Ishikawa (cell line): ENCODE measurements around the gene FAM181A.

Source experiments
- CEBPB ChIP-seq: IDR thresholded peaks from 2 replicates; pipeline ENCODE4 v1.6.1; 2012
- CREB1 ChIP-seq: IDR thresholded peaks from 2 replicates; pipeline ENCODE4 v1.6.1; 2012; ENCODE audit warnings: low read depth
- EGR1 ChIP-seq: IDR thresholded peaks from 2 replicates; pipeline ENCODE4 v1.6.1; 2012
- EP300 ChIP-seq: IDR thresholded peaks from 2 replicates; pipeline ENCODE4 v1.6.1; 2012; ENCODE audit warnings: borderline replicate concordance
- FOXM1 ChIP-seq: IDR thresholded peaks from 2 replicates; pipeline ENCODE4 v1.6.1; 2012; ENCODE audit warnings: low read depth, borderline replicate concordance
- NFIC ChIP-seq: IDR thresholded peaks from 2 replicates; pipeline ENCODE4 v1.6.1; 2012
- RAD21 ChIP-seq: IDR thresholded peaks from 2 replicates; pipeline ENCODE4 v1.6.1; 2012; ENCODE audit warnings: low read depth
- TAF1 ChIP-seq: IDR thresholded peaks from 2 replicates; pipeline ENCODE4 v1.6.1; 2012; ENCODE audit warnings: low read depth, mild to moderate bottlenecking
- TCF12 ChIP-seq: IDR thresholded peaks from 2 replicates; pipeline ENCODE4 v1.6.1; 2012; ENCODE audit warnings: low read depth
- TEAD4 ChIP-seq: IDR thresholded peaks from 2 replicates; pipeline ENCODE4 v1.6.1; 2012
- YY1 ChIP-seq: IDR thresholded peaks from 2 replicates; pipeline ENCODE4 v1.6.1; 2012; ENCODE audit warnings: low read depth
- ZBTB7A ChIP-seq: IDR thresholded peaks from 2 replicates; pipeline ENCODE4 v1.6.1; 2012; ENCODE audit warnings: low read depth
- TF ChIP-seq, protein P1 (sequence below): IDR thresholded peaks from 2 replicates; pipeline ENCODE4 v1.6.1; 2012
- TF ChIP-seq, protein P2 (sequence below): IDR thresholded peaks from 2 replicates; pipeline ENCODE4 v1.6.1; 2012; ENCODE audit warnings: low read depth, mild to moderate bottlenecking
- TF ChIP-seq, protein P3 (sequence below): IDR thresholded peaks from 2 replicates; pipeline ENCODE4 v1.6.1; 2012

FAM181A gene

DNA sequence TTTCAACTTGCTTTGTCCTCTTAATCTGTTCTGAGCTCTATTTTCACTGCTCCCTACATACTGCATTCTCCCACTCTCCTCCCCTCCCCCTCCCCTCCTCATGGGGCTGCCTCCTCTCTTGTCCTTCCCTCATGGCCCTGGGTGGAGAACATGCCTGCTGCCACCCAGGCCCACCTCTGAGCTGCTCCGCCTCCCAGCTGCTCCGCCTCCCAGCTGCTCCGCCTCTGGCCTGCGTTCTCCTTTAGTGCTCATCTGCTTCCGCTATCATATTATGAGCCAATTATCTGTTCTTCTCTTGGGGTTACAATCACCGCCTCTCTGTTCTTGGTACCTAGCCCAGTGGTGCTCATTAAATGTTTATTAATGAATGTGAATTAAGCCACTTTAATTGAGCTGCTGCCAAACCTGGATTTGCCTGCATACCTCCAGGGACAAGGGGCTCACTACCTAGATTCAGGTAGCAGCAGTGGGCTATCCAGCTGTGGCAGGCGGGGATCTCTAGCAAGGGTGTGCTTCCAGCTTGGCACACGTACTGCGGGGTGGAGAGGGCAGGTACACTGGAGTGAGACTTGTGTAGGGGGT lies 32.0 kb upstream of the FAM181A start:
- TF ChIP-seq TAF1 (no peak), EP300 (no peak), CEBPB (no peak), FOXM1 (no peak), RAD21 (no peak), YY1 (no peak), CREB1 (no peak), ZBTB7A (no peak), TCF12 (no peak), NFIC (no peak), TEAD4 (no peak), EGR1 (no peak)
- TF ChIP-seq, protein P1, sequence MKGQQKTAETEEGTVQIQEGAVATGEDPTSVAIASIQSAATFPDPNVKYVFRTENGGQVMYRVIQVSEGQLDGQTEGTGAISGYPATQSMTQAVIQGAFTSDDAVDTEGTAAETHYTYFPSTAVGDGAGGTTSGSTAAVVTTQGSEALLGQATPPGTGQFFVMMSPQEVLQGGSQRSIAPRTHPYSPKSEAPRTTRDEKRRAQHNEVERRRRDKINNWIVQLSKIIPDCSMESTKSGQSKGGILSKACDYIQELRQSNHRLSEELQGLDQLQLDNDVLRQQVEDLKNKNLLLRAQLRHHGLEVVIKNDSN: no peak
- TF ChIP-seq, protein P2, sequence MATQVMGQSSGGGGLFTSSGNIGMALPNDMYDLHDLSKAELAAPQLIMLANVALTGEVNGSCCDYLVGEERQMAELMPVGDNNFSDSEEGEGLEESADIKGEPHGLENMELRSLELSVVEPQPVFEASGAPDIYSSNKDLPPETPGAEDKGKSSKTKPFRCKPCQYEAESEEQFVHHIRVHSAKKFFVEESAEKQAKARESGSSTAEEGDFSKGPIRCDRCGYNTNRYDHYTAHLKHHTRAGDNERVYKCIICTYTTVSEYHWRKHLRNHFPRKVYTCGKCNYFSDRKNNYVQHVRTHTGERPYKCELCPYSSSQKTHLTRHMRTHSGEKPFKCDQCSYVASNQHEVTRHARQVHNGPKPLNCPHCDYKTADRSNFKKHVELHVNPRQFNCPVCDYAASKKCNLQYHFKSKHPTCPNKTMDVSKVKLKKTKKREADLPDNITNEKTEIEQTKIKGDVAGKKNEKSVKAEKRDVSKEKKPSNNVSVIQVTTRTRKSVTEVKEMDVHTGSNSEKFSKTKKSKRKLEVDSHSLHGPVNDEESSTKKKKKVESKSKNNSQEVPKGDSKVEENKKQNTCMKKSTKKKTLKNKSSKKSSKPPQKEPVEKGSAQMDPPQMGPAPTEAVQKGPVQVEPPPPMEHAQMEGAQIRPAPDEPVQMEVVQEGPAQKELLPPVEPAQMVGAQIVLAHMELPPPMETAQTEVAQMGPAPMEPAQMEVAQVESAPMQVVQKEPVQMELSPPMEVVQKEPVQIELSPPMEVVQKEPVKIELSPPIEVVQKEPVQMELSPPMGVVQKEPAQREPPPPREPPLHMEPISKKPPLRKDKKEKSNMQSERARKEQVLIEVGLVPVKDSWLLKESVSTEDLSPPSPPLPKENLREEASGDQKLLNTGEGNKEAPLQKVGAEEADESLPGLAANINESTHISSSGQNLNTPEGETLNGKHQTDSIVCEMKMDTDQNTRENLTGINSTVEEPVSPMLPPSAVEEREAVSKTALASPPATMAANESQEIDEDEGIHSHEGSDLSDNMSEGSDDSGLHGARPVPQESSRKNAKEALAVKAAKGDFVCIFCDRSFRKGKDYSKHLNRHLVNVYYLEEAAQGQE: no peak
- TF ChIP-seq, protein P3, sequence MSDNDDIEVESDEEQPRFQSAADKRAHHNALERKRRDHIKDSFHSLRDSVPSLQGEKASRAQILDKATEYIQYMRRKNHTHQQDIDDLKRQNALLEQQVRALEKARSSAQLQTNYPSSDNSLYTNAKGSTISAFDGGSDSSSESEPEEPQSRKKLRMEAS: no peak

DNA sequence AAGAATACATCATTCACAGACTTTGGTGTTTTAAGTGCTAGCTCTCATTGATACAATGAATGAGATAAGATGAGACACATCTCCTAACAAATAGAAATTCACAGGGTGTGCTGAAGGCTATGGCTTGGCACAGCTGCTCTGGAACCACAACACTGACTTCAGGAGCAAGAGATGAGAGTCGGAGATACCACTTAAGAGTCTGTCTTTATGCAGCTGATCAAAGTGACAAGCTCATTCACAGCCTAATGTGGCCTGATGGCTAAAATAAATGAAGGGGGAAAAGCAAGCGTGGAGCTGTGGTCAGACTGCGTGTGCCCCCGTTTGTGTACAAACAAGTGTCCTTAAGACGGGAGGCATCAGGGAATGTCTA lies 29.7 kb upstream of the FAM181A start:
- TF ChIP-seq, protein P2: no peak
- TF ChIP-seq, protein P3: no peak
- TF ChIP-seq YY1: no peak
- no peak for TF ChIP-seq RAD21
- no peak for TF ChIP-seq NFIC
- TF ChIP-seq ZBTB7A: no peak
- TF ChIP-seq CREB1: no peak
- TF ChIP-seq, protein P1: no peak
- no peak for TF ChIP-seq FOXM1
- TF ChIP-seq TEAD4: no peak
- no peak for TF ChIP-seq TAF1
- TF ChIP-seq EGR1: no peak
- no peak for TF ChIP-seq TCF12
- TF ChIP-seq EP300: no peak
- no peak for TF ChIP-seq CEBPB

DNA sequence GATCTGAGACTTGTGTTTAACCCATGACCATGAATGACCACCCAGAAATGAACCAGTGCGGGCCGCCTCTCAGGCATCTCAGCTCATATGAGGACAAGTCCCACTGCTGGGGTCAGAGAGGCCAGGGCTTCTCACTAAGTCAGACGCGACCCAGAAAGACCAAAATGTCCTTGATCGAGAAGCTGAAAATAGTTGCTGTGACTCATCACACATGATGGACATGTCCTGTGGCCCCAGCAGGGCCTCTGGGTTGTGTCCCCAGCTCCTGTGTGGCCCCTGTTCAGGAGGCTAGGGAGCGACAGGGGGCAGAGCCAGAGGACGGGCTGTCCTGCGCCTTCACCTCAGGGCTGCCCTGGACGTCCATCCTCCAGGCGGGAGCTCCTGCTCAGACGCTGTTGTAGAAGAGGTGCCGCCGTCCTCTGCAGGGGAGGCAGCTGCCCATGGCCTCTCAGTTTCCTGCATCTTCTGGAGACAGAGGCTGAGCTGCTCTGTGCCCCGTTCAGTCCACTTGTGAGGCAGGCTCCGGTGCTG lies 29.0 kb upstream of the FAM181A start:
- TF ChIP-seq CEBPB (no peak), EGR1 (no peak), FOXM1 (no peak), TEAD4 (no peak), ZBTB7A (no peak), YY1 (no peak), CREB1 (no peak), TCF12 (no peak), EP300 (no peak), RAD21 (no peak)
- TF ChIP-seq, protein P1: no peak
- TF ChIP-seq, protein P2: no peak

DNA sequence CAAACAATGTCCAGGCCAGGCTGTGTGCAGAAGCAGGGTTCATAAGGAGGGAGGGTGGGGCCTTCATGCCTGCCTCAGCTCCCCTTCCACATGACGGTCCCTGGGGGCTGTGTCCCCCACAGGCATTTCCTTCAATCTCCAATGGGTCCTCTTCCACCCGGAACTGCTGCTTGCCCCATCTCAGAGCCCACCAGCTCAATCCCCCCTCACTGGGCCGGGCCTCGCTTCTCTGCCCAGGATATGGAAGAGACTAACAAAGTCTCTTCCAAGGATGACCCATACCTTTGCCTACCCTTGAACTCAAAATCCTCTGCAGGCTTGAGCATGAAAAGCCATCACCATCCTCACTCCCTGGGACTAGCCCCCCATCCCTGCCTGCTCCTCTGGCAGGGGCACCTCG lies 28.4 kb upstream of the FAM181A start:
- no peak for TF ChIP-seq YY1
- TF ChIP-seq, protein P1: no peak
- no peak for TF ChIP-seq TAF1
- TF ChIP-seq, protein P3: no peak
- TF ChIP-seq CREB1: no peak
- no peak for TF ChIP-seq EP300
- TF ChIP-seq CEBPB: no peak
- no peak for TF ChIP-seq EGR1
- TF ChIP-seq, protein P2: no peak
- TF ChIP-seq TEAD4: no peak
- TF ChIP-seq ZBTB7A: no peak
- no peak for TF ChIP-seq NFIC
